HFFc6 (cell line): ENCODE results near the gene PARD3B. TPM values are rescaled to one million over a fixed set of nuclear protein-coding genes. Genes with fewer than 3 reads are reported as not detected.

Source experiments
- DNase-seq: peaks from one replicate; pipeline ENCODE4 v3.0.0-alpha.2; 2018
- H3K27ac Mint-ChIP-seq: 2 replicates; pipeline ENCODE4 v1.8.0; 2020; ENCODE audit warnings: mild to moderate bottlenecking, mixed read lengths
- H3K27me3 Mint-ChIP-seq: 2 replicates; pipeline ENCODE4 v1.8.0; 2021; ENCODE audit warnings: mild to moderate bottlenecking, moderate library complexity, mixed read lengths; ENCODE audit not compliant: insufficient read depth
- H3K36me3 Mint-ChIP-seq: 2 replicates; pipeline ENCODE4 v1.8.0; 2021; ENCODE audit warnings: low read depth, mixed read lengths
- H3K4me1 Mint-ChIP-seq: 2 replicates; pipeline ENCODE4 v1.8.0; 2020; ENCODE audit warnings: low read depth, mixed read lengths
- H3K4me3 Mint-ChIP-seq: 2 replicates; pipeline ENCODE4 v1.8.0; 2020; ENCODE audit warnings: mild to moderate bottlenecking, moderate library complexity, mixed read lengths
- H3K9me3 Mint-ChIP-seq: 2 replicates; pipeline ENCODE4 v1.8.0; 2020; ENCODE audit warnings: mild to moderate bottlenecking, mixed read lengths
- CTCF ChIP-seq: fragments of 200-600 bp; sonication (generic); IDR thresholded peaks from 2 replicates; pipeline ENCODE4 v1.5.0; 2021; ENCODE audit warnings: antibody characterized with exemption, mild to moderate bottlenecking
- total RNA-seq, 6 experiments: library from RNA; stranded (reverse); fragmentation: NEBNext Ultra II Directional; extraction: Animal tissue kit (Norgen Biotek cat#: 25700); gene quantifications; 2 replicates in 1 of 6; 3 replicates in 5 of 6; pipeline ENCODE4 v1.2.3, GENCODE V29; 2021

Gene PARD3B
- total RNA-seq, 6 experiments from 2014 or later: 14.0 to 22.4 (median 15.3) TPM

DNA sequence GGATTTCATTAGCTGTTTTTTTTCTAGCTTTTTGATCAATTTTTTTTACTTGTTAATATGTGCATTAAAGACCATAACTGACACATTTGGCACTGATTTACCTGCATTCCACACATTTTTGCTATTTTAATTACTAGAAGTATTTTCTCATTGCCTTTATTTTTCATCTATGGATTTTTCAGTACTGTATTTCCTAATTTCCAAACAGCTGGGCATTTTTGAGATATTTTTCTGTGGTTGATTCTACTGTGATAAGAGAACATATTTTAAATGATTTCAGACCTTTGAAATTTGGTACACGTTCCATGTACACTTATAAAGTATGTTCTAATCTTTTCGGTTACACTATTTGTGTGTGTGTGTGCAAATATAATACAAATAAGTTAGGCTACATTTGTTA lies 135.3 kb downstream of the PARD3B start:
- no peaks in the 10 kb centered on the region for H3K36me3 Mint-ChIP-seq
- H3K4me1 Mint-ChIP-seq: peaks cover 38% of the 10 kb centered on the region
- H3K4me3 Mint-ChIP-seq: peak overlapping the region; percentile 61
- TF ChIP-seq CTCF: no peak
- H3K27me3 Mint-ChIP-seq: peaks cover 3% of the 10 kb centered on the region; the same call in 1 of the 2 replicates
- H3K9me3 Mint-ChIP-seq: no peaks in the 10 kb centered on the region
- no peak for DNase-seq
- peak overlapping the region; percentile 83 for H3K27ac Mint-ChIP-seq

DNA sequence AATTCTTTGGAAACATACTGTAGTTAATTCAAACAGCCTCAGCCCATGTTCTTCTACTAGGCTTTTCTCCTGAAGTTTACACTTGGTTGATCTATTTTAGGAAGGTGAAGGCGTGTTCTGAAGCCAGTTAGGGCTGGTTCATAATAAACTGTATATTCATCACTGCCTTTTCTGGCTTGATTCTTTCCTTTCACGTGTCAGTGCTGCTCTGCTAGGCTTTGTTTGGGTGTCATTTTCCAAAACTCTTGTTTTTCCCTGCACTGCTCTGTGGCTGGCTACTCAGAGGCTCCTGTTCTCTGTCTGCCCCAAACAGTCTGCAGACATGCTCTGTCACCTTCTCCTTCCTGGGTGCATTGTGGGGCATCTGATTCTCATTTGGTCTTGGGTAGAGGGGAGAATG lies 136.1 kb downstream of the PARD3B start:
- TF ChIP-seq CTCF: no peak
- H3K36me3 Mint-ChIP-seq: no peaks in the 10 kb centered on the region
- H3K27me3 Mint-ChIP-seq: peaks cover 3% of the 10 kb centered on the region; the same call in 1 of the 2 replicates
- H3K4me1 Mint-ChIP-seq: peaks cover 45% of the 10 kb centered on the region
- peak; percentile 41 for DNase-seq
- peak overlapping the region; percentile 61 for H3K4me3 Mint-ChIP-seq
- no peaks in the 10 kb centered on the region for H3K9me3 Mint-ChIP-seq
- H3K27ac Mint-ChIP-seq: peak overlapping the region; percentile 83

- DNase-seq: no peak
- TF ChIP-seq CTCF: no peak
- peaks cover 4% of the 10 kb centered on the region; the same call in 1 of the 2 replicates for H3K36me3 Mint-ChIP-seq
- no peaks in the 10 kb centered on the region for H3K9me3 Mint-ChIP-seq
- H3K27ac Mint-ChIP-seq: no peak overlapping the region
- no peak overlapping the region for H3K4me3 Mint-ChIP-seq
- H3K4me1 Mint-ChIP-seq: peaks cover 61% of the 10 kb centered on the region
- H3K27me3 Mint-ChIP-seq: peaks cover 3% of the 10 kb centered on the region; the same call in 1 of the 2 replicates
Observed at GRCh38 chr2:204683384-204683783, 138.1 kb downstream of the PARD3B start.

GRCh38 chr2:204686406-204686805 lies 141.1 kb downstream of the PARD3B start:
- no peak overlapping the region for H3K4me3 Mint-ChIP-seq
- no peaks in the 10 kb centered on the region for H3K9me3 Mint-ChIP-seq
- H3K27ac Mint-ChIP-seq: peak overlapping the region; percentile 20; the same call in 1 of the 2 replicates
- no peak for TF ChIP-seq CTCF
- peak; percentile 8 for DNase-seq
- H3K36me3 Mint-ChIP-seq: peaks cover 10% of the 10 kb centered on the region
- H3K27me3 Mint-ChIP-seq: no peaks in the 10 kb centered on the region
- peaks cover 41% of the 10 kb centered on the region for H3K4me1 Mint-ChIP-seq

- H3K27ac Mint-ChIP-seq: no peak overlapping the region
- TF ChIP-seq CTCF: no peak
- H3K9me3 Mint-ChIP-seq: no peaks in the 10 kb centered on the region
- DNase-seq: no peak
- H3K4me3 Mint-ChIP-seq: no peak overlapping the region
- peaks cover 10% of the 10 kb centered on the region for H3K36me3 Mint-ChIP-seq
- H3K4me1 Mint-ChIP-seq: peaks cover 36% of the 10 kb centered on the region
- no peaks in the 10 kb centered on the region for H3K27me3 Mint-ChIP-seq
Observed at GRCh38 chr2:204687776-204688175, 142.5 kb downstream of the PARD3B start.
